Measurements from ENCODE around the gene MARK1. TPM values are rescaled to one million over a fixed set of nuclear protein-coding genes. Genes with fewer than 3 reads are reported as not detected.

MARK1 gene
- total and polyA plus RNA-seq, 2 of the 13 experiments (the other 11 are each of a cell fraction or from before 2014, with no cell fraction given), result not detected

DNA sequence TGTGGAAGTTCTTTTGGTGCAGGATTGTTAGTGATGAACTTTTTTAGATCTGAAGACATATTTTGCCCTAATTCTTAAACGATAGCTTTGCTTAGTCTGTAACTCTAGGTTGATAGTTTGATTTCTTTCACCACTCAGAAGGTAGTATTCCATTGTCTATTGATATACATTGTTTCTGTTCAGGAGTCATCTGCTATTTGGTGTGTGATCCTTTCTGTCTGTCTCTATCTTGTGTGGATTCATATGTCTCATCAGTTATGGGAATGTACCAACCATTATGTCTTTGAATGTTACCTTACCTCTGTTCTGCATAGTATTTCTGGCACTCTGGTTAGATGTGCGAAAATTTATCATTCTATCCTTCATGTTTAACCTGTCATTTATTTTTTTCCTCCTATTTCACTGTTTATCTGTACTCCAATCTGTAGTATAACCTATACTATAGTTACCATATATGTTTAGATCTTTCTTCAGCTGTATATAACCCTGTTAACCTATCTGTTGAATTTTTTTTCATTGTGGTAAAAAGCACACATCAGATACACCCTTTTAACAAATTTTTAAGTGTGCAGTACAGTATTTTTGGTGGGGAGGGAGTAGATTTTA lies 5.7 kb downstream of the MARK1 start:
- WGBS (ENCODE audit: low lambda C conversion rate), result 0% methylated on average over 2 of the region's 2 CpGs
- Histone ChIP-seq H3K9me3 (ENCODE audit: low read length) (no peaks in the 10 kb centered on the region), H2AFZ (ENCODE audit: low read length) (no peak overlapping the region), H4K20me1 (ENCODE audit: insufficient read depth, low read length) (no peaks in the 10 kb centered on the region), H3K4me2 (ENCODE audit: low read depth, low read length) (no peak overlapping the region), H3K4me3 (replicated peaks in 1 of 3; ENCODE audit: insufficient read depth in 1 of 3, low read depth in 2 of 3, low read length in 3 of 3) (no peak overlapping the region), H3K36me3 (replicated peaks in 1 of 2; ENCODE audit: control insufficient read depth in 1 of 2, insufficient read depth in 2 of 2, low read length in 2 of 2) (no peaks in the 10 kb centered on the region), H3K9ac (ENCODE audit: insufficient read depth, low read depth, low read length) (no peak overlapping the region), H3K4me1 (ENCODE audit: insufficient read depth, low read length) (no peaks in the 10 kb centered on the region), H3K79me2 (ENCODE audit: insufficient read depth, low read length) (no peaks in the 10 kb centered on the region), H3K27me3 (ENCODE audit: control insufficient read depth in 1 of 2, insufficient read depth in 2 of 2, low read length in 2 of 2) (peaks cover 3 to 14% of the 10 kb centered on the region in 2 experiments; a peak in 3 of 5 replicates), H3K27ac (ENCODE audit: extremely low read length, insufficient read depth, low read length) (no peak overlapping the region)
- DNase-seq (ENCODE audit: low spot score), result no peak
- no peak for FAIRE-seq
- CTCF ChIA-PET (ENCODE audit: low intra/inter-chr PET ratio, low total read pairs), result no interaction called here
- in situ Hi-C loops (cut with HindIII; ENCODE audit: extremely low pct_ligation_motif_present, low pct_unique_long_range_greater_than_20kb), result loop anchor here (25.0 kb wide), 1 partner anchor 254 kb away; the partner anchor contains the start of gene MTARC1
- intact Hi-C loops (cut with micrococcal nuclease; ENCODE audit: unreplicated experiment), result no loop called here
- TF ChIP-seq SRSF9 (IDR thresholded peaks at IDR 0.05; ENCODE audit: borderline replicate concordance, insufficient read depth, low read depth, low read length, poor library complexity, severe bottlenecking) (no peak), ZNF317 (CRISPR knock-in tag; IDR thresholded peaks at IDR 0.05) (peak; percentile 79)
- BruUV-seq (replicated peaks), result no TSS peak
- POLR2A ChIA-PET, result no interaction called here
- no peak for ATAC-seq

GRCh38 chr1:220544901-220545303 lies 17.0 kb downstream of the MARK1 start:
- no peak overlapping the region for H3K4me2 ChIP-seq (ENCODE audit: low read depth, low read length)
- no peaks in the 10 kb centered on the region for H3K27me3 ChIP-seq (ENCODE audit: control insufficient read depth in 1 of 2, insufficient read depth in 2 of 2, low read length in 2 of 2)
- WGBS (ENCODE audit: low lambda C conversion rate), result 1% methylated on average over 3 of the region's 3 CpGs
- no TSS peak for BruUV-seq (replicated peaks)
- ChIA-PET CTCF (ENCODE audit: low intra/inter-chr PET ratio, low total read pairs) (no interaction called here), POLR2A (no interaction called here)
- no peaks in the 10 kb centered on the region for H3K79me2 ChIP-seq (ENCODE audit: insufficient read depth, low read length)
- DNase-seq (ENCODE audit: low spot score) (peak; percentile 13), FAIRE-seq (no peak), ATAC-seq (peak; percentile 88)
- H2AFZ ChIP-seq (ENCODE audit: low read length), result no peak overlapping the region
- intact Hi-C loops (cut with micrococcal nuclease; ENCODE audit: unreplicated experiment), result loop anchor here (10.0 kb wide), 1 partner anchor 230 kb away; no protein-coding TSS in a partner anchor
- no peak overlapping the region for H3K9ac ChIP-seq (ENCODE audit: insufficient read depth, low read depth, low read length)
- H3K4me1 ChIP-seq (ENCODE audit: insufficient read depth, low read length), result no peaks in the 10 kb centered on the region
- H3K4me3 ChIP-seq (replicated peaks in 1 of 3; ENCODE audit: insufficient read depth in 1 of 3, low read depth in 2 of 3, low read length in 3 of 3), result no peak overlapping the region
- no peaks in the 10 kb centered on the region for H3K9me3 ChIP-seq (ENCODE audit: low read length)
- no peaks in the 10 kb centered on the region for H3K36me3 ChIP-seq (replicated peaks in 1 of 2; ENCODE audit: control insufficient read depth in 1 of 2, insufficient read depth in 2 of 2, low read length in 2 of 2)
- no peaks in the 10 kb centered on the region for H4K20me1 ChIP-seq (ENCODE audit: insufficient read depth, low read length)
- no peak overlapping the region for H3K27ac ChIP-seq (ENCODE audit: extremely low read length, insufficient read depth, low read length)
- no peak for TF ChIP-seq ZNF724P (CRISPR knock-in tag; IDR thresholded peaks at IDR 0.05; ENCODE audit: borderline replicate concordance)
- TF ChIP-seq, protein P1, sequence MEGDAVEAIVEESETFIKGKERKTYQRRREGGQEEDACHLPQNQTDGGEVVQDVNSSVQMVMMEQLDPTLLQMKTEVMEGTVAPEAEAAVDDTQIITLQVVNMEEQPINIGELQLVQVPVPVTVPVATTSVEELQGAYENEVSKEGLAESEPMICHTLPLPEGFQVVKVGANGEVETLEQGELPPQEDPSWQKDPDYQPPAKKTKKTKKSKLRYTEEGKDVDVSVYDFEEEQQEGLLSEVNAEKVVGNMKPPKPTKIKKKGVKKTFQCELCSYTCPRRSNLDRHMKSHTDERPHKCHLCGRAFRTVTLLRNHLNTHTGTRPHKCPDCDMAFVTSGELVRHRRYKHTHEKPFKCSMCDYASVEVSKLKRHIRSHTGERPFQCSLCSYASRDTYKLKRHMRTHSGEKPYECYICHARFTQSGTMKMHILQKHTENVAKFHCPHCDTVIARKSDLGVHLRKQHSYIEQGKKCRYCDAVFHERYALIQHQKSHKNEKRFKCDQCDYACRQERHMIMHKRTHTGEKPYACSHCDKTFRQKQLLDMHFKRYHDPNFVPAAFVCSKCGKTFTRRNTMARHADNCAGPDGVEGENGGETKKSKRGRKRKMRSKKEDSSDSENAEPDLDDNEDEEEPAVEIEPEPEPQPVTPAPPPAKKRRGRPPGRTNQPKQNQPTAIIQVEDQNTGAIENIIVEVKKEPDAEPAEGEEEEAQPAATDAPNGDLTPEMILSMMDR (CRISPR knock-in tag; IDR thresholded peaks at IDR 0.05), result peak; percentile 36; the same call in 1 of the 2 replicates
- no peak for TF ChIP-seq ZNF782 (CRISPR knock-in tag; IDR thresholded peaks at IDR 0.05; ENCODE audit: borderline replicate concordance)
- no peak for TF ChIP-seq SRSF1 (optimal IDR thresholded peaks at IDR 0.05; ENCODE audit: low read depth, low read length)
- no peak for TF ChIP-seq CREB3 (CRISPR knock-in tag; IDR thresholded peaks at IDR 0.05)
- no peak for TF ChIP-seq TOPORS (CRISPR knock-in tag; IDR thresholded peaks at IDR 0.05)
- no peak for TF ChIP-seq BCLAF1 (IDR thresholded peaks at IDR 0.05)
- peak; percentile 35; the same call in 1 of the 2 replicates for TF ChIP-seq STAG1 (CRISPR knock-in tag; IDR thresholded peaks at IDR 0.05)
- TF ChIP-seq ZNF263 (CRISPR knock-in tag; IDR thresholded peaks at IDR 0.05), result no peak
- TF ChIP-seq SNAI1 (CRISPR knock-in tag; IDR thresholded peaks at IDR 0.05; ENCODE audit: borderline replicate concordance), result no peak
- in situ Hi-C loops (cut with HindIII; ENCODE audit: extremely low pct_ligation_motif_present, low pct_unique_long_range_greater_than_20kb), result loop anchor here (25.0 kb wide), 1 partner anchor 242 kb away; the partner anchor contains the start of gene MTARC1
